ENCODE results near the gene LYPLAL1.

DNA sequence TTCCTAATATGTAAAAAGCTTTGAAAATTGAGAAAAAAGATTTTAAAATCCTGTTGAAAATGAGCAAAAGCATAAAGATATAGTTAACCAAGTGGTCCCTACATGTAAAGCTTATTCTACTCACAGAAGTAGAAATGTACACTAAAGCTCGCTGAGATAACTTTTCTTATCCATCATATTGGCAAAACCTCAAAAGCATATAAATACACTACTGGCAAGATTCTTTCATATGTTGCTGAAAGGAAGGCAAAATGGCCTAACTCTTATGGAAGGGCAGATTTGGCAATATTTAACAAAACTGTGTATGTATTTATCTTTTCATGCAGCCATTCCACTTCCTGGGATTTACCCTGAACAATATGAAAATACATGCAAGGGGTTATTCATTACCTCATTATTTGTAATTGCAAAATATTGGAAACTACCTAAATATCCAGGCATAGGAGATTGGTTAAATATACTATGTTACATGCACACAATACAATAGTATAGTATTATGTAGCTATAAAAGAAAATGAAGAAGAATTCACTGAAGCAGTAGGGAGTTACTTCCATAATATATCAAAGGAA is 43.2 kb upstream of the LYPLAL1 start:
- TF ChIP-seq, protein P1, sequence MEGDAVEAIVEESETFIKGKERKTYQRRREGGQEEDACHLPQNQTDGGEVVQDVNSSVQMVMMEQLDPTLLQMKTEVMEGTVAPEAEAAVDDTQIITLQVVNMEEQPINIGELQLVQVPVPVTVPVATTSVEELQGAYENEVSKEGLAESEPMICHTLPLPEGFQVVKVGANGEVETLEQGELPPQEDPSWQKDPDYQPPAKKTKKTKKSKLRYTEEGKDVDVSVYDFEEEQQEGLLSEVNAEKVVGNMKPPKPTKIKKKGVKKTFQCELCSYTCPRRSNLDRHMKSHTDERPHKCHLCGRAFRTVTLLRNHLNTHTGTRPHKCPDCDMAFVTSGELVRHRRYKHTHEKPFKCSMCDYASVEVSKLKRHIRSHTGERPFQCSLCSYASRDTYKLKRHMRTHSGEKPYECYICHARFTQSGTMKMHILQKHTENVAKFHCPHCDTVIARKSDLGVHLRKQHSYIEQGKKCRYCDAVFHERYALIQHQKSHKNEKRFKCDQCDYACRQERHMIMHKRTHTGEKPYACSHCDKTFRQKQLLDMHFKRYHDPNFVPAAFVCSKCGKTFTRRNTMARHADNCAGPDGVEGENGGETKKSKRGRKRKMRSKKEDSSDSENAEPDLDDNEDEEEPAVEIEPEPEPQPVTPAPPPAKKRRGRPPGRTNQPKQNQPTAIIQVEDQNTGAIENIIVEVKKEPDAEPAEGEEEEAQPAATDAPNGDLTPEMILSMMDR (IDR thresholded peaks at IDR 0.05) = no peak
- TF ChIP-seq POLR2A (IDR thresholded peaks at IDR 0.05) = no peak

All from heart left ventricle (tissue), 13 donors.